ENCODE data around the gene EMC9.

Gene EMC9

DNA sequence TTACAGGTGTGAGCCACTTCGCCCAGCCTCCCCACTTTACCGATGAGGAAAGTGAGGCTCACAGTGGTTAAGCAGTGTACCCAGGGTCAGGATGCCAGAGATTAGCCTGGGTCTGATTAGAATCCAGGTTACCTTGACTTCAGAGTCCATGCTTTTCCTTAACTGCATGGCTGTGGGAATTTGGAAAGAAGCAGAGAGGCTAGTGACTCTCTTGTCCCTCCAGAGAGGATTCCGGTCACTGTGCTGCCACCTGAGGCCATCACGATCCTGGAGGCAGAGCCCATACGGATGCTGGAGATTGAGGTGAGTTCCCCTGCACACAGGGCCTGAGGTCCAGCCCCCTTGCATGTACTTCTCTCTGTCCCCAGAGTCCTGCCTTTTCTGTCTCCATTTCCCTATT is 35.2 kb upstream of the EMC9 start:
- DNase-seq: no peak

DNA sequence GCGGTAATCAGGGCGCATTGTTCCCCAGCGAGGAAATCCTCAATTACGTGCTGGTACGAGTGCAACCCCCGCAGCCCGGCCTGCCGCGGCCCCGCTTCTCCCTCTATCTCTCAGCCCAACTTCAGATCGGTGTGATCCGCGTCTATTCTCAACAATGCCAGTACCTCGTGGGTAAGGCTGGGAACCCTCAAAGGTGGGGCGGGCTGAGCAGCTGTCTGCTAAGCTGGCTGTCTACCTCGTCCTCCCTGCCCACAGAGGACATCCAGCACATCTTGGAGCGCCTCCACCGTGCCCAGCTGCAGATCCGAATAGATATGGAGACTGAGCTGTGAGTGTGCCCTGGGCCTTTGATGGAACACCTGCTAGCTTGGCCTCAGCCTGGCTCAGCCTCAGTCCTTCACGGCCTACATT is 31.5 kb upstream of the EMC9 start:
- no peak for DNase-seq

DNA sequence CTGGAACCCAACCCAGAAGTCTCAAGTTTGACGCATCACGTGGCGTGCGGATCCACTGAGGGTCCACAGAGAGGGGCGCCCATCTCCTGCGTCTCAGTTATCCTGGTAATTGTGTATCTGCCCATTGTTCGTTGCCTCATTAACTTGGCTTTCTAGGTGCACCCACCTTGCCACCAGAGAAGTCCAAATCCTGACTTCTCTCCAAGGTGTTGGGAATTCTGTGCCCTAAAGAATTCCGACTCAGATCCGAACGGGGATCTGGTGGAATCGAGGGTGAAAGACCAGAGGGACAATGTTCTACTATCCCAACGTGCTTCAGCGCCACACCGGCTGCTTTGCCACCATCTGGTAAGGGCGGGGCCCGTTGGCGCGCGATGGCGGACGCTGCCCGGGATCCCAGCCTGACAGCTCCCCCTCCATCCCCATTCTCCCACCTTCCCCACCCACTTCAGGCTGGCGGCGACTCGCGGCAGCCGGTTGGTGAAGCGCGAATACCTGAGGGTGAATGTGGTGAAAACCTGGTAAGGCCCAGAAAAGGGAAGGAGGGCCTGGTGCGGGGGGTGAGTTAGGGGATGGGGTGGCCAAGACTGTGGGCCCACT is 31.0 kb upstream of the EMC9 start:
- no peak for DNase-seq

DNA sequence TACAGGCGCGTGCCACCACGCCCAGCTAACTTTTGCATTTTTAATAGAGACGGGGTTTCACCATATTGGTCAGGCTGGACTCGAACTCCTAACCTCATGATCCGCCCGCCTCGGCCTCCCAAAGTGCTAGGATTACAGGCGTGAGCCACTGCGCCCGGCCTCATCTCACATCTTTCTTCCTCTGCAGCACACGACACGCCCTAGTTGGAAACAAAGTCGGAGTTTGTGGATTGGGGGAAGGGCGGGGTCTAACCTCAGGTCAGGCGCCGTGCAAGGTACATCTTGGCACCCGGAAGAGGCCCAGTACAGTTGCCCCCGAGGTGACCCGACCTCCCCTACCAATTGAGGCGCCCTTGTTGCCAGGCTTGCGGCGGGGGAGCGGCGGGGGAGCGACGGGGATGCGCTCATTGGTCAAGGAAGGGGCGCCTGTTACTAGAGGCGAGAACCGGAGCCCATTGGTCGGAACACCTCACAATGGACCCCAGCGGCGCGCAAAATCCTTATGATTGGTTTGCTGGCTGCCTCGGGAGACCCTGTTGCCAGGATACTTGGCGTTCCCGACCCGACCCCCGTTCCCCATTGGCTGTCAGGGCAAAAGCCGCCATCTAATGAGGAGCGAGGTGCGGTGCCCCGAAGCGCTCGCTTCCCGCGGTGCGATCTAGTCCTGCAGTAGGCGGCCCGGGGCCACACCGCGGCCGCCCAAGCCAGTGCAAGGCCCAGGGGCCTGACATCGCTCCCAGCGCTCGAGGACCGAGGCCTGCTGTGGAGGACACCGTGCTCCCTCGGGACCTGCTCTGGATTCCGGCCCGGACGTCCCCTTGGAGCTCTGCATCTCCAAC is 30.2 kb upstream of the EMC9 start, which contains the start of gene REC8:
Gene REC8, plus strand, starts transcription at position 659 of the 839 bp plus-strand sequence. CDS start 473 bp downstream, outside the sequence.
- DNase-seq: no peak

DNA sequence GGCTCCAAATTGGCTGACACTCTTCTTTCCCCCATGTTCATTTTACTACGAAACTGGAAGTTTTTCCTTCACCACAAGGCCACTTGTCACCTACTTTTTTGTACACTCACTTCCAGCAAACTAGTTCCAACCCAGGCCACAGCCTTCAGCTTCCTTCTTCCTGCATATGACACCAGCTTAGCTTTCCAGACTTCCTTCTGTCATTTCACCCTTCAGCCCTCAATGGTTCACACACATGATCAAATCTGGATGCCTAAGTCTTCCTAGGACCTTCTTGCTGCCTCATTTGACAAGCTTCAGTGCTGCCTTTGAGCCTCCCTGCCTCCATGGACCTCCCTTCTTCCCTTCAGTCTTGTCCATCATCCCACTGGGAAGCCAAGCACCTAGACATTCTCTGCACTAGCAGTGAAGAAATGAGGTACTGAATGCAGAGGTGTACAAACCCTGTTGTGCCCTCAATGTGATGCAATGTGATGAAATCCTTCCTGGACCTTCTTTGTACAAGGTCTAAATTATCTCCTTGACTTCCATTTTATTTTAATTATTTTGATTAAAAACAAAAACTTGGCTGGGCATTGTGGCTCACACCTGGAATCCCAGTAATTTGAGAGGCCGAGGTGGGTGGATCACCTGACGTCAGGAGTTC is 26.2 kb upstream of the EMC9 start:
- DNase-seq: no peak

DNA sequence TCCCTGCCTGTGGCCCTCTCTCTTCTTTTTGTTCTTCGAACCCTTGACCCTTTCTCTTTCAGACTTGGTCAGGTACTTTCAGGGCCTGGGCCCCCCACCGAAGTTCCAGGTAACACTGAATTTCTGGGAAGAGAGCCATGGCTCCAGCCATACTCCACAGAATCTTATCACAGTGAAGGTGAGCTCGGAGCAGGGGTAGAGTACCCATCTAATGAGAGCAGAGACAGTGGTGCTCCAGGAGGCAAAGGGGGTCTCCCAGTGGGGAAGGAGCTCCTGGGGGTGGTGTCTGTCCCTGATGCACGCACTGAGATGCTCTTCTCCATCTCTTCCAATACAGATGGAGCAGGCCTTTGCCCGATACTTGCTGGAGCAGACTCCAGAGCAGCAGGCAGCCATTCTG is 24.4 kb upstream of the EMC9 start:
- no peak for DNase-seq

DNA sequence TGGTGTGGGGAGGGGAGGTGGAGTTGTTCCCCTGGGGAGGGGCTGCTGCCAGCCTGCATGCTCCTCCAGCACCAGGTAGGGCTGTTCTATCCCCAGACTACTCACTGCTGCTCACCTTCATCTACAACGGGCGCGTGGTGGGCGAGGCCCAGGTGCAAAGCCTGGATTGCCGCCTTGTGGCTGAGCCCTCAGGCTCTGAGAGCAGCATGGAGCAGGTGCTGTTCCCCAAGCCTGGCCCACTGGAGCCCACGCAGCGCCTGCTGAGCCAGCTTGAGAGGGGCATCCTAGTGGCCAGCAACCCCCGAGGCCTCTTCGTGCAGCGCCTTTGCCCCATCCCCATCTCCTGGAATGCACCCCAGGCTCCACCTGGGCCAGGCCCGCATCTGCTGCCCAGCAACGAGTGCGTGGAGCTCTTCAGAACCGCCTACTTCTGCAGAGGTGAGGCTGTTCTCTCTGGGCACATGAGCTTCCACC is 23.2 kb upstream of the EMC9 start:
- no peak for DNase-seq

DNA sequence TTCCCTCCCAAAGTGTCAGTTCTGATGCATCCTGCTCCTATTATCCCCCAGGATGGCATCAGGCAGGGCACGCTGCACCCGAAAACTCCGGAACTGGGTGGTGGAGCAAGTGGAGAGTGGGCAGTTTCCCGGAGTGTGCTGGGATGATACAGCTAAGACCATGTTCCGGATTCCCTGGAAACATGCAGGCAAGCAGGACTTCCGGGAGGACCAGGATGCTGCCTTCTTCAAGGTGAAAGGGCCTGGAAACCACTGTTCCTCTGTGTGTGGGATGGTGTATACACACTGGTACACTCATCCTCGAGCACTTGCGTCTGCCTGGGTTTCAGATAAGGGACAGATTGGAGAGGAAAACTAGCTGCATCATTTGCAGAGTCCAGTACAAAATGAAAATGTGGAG is 20.7 kb upstream of the EMC9 start:
- no peak for DNase-seq

DNA sequence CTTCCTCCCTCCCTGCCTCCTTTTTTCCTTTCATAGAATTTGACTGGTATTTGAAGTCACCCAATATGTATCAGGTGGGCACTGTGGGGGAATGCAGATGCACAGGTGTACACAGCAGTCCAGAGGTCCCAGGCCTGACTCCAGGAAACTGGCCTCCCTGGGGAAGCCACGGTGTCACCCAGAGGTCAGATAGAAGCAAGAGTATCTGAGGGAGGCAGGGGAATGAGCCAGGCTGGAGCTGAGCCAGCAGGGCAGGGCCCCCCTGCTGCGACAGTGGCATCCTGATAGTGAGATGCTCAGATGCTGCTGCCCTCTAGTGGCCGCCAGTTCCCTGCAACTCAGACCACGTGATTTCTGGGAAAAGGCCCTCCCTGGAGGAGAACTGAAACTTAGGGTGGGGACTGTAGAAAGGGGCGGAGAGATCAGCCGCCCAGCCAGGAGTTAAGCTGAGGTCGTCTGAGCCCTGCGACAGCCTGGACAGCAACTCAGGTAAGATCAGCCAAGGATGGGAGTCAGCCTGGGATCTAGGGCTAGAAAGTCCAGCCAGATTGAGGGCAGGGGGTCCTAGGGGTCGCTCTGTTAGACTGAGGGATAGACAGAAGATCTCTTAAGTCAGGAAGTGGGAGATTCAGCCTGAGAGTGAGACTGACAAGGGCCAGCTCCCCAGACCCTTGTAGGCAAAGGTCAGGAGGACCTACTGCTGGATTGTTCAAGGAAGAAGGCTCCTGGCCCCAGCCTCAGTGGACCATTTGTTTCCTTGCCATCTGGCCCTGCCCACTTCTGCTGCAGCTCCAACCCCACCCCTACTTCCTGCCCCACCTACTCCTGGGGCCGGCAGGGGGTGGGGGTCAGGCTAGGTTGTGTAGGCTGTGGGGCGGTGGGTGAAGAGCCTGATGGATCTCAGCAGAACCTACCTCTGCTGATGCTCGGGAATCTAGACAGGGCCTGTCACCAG is 19.7 kb upstream of the EMC9 start, which contains the start of gene IRF9:
Gene IRF9, plus strand, starts transcription at position 416 of the 955 bp plus-strand sequence. CDS start 880 bp downstream, outside the sequence.
- peak; percentile 88 for DNase-seq

DNA sequence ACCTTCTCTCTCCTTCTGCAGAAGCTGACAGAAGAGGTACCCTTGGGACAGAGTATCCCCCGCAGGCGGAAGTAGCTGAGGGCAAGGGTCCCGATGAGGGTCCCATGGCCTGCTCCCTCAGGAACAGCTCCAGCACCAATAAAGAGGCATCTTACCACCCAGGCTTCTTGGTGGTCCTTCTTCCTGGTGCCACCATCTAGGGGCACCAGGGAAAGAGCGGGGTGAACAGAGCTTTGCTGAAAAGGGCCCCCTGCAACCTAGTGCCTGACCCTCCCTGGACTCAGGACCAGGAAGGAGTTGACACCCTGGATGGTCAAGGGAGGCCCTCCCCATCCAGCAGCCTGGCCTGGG is 19.1 kb upstream of the EMC9 start:
- no peak for DNase-seq

DNA sequence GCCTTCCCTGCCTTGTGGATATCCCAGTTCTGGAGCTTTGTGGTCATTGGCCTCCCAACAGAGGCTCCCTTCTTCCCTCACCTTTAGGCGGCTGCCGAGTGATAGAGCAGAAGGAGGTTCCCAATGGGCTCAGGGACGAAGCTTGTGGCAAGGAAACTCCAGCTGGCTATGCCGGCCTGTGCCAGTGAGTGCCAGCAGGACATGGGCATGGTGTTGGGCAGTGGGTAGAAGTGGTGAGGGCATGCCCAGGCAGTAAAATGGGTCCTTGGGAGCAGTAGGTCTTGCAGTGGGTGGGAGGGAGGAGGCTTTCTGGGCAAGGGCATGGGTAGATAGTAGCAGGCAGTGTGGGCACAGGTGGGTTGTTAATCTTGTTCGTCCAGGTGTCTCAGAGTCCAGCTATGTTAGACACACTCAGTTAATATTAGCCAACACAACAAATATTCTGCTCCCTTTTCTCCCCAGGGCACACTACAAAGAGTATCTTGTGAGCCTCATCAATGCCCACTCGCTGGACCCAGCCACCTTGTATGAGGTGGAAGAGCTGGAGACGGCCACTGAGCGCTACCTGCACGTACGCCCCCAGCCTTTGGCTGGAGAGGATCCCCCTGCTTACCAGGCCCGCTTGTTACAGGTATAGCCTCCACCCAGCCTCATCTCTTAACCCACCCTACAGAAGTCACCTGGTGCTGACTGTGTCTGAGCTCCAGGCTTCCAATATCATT is 18.5 kb upstream of the EMC9 start:
- DNase-seq: no peak

DNA sequence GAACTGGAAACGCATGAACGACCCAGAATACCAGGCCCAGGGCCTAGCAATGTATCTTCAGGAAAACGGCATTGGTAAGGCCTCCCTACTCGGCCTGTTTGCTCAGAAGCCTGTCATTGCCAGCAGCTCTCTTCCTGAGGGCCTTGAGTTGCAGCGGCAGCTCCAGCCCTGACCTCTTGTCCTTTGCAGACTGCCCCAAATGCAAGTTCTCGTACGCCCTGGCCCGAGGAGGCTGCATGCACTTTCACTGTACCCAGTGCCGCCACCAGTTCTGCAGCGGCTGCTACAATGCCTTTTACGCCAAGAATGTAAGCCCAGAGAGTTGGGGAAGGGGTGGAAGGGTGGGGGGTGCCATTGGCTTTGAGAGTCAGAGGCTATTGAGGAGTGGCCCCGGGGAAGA is 15.9 kb upstream of the EMC9 start:
- DNase-seq: no peak

DNA sequence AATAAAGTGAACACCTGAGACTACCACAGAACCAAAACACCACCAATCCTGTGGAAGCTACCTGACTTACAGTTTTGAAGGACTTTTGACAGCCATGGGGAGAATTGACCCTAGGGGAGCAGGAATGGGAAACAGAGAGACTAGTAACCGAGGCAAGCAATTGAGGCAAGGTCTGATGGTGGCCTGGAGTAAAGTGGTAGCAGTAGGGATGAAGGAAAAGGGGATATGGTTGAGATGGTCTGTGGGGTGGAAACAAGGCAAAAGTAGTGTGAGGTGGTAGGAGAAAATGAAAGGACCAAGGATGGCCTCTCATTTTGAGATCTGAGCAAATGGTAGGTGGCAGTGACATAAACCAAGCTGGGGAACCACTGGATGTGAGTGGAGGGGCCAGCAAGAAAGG is 15.4 kb upstream of the EMC9 start:
- DNase-seq: no peak

DNA sequence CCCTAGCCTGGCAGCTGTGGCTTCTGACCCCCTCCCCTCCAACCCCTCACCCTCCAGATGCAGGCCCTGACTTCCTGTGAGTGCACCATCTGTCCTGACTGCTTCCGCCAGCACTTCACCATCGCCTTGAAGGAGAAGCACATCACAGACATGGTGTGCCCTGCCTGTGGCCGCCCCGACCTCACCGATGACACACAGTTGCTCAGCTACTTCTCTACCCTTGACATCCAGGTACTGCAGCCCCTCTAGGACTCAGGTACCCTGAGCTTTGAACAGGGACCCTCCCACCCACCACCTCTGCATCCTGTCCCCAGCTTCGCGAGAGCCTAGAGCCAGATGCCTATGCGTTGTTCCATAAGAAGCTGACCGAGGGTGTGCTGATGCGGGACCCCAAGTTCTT is 13.7 kb upstream of the EMC9 start:
- no peak for DNase-seq

DNA sequence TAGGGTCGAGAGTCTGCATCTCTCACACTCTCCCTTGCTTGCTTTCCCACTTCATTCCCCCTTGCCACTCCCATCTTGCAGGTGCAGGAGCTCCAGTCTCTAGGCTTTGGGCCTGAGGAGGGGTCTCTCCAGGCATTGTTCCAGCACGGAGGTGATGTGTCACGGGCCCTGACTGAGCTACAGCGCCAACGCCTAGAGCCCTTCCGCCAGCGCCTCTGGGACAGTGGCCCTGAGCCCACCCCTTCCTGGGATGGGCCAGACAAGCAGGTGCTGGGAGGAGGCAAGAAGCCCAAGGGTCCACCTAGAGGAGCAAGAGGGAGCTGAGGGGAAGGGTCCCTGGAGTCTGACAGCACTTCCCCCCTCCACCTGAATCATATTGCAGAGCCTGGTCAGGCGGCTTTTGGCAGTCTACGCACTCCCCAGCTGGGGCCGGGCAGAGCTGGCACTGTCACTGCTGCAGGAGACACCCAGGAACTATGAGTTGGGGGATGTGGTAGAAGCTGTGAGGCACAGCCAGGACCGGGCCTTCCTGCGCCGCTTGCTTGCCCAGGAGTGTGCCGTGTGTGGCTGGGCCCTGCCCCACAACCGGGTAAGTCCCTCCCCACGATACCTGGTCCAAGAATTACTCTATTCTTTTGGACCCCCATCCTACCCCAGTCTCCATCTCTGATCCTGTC is 10.2 kb upstream of the EMC9 start:
- DNase-seq: no peak

DNA sequence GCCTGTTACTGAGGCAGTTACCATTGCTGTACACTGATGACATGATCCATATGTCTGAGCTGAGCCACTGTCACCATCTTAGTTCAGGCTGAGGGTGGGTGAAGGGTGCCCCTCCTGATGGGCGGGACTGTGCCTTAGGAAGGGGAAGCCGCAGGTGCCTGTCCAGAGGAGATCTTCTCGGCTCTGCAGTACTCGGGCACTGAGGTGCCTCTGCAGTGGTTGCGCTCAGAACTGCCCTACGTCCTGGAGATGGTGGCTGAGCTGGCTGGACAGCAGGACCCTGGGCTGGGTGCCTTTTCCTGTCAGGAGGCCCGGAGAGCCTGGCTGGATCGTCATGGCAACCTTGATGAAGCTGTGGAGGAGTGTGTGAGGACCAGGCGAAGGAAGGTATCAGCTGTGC is 9.6 kb upstream of the EMC9 start:
- DNase-seq: no peak

DNA sequence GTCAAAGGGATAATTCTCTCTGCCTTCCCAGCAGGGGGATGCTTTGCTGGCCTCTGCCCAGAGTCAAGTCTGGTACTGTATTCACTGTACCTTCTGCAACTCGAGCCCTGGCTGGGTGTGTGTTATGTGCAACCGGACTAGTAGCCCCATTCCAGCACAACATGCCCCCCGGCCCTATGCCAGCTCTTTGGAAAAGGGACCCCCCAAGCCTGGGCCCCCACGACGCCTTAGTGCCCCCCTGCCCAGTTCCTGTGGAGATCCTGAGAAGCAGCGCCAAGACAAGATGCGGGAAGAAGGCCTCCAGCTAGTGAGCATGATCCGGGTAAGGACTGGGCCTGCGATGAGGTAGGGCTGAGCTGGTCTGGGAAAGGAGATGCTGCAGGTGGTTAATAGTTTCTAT is 9.2 kb upstream of the EMC9 start:
- no peak for DNase-seq

DNA sequence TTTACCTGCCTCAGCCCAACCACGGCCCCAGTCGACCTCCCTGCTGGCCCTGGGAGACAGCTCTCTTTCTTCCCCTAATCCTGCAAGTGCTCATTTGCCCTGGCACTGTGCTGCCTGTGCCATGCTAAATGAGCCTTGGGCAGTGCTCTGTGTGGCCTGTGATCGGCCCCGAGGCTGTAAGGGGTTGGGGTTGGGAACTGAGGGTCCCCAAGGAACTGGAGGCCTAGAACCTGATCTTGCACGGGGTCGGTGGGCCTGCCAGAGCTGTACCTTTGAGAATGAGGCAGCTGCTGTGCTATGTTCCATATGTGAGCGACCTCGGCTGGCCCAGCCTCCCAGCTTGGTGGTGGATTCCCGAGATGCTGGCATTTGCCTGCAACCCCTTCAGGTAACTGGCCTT is 8.7 kb upstream of the EMC9 start:
- DNase-seq: no peak

DNA sequence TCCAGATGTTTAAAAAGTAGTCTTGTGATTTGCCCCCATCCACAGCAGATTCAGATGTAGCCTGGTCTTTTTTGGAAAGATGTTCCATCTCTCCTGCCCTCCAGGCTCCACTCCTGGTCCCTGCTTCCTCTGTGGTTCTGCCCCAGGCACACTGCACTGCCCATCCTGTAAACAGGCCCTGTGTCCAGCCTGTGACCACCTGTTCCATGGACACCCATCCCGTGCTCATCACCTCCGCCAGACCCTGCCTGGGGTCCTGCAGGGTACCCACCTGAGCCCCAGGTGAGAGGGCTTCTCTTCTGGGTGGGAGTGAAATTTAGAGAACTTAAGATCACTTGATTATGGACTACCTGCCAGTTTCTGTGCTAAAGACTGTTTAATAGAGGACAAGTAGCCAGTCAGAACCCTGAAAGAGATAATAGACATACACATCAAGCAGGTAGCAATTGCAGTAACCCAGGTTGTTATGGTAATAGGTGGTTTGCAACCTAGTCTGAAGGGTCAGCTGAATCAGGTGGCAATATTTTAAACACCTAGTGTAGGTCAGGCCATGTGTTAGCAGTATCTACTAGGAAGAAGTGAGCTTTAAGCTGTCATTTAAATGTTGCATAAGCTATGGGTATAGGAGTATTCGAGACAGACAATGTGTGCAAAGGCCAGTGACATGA is 8.0 kb upstream of the EMC9 start:
- DNase-seq: no peak

DNA sequence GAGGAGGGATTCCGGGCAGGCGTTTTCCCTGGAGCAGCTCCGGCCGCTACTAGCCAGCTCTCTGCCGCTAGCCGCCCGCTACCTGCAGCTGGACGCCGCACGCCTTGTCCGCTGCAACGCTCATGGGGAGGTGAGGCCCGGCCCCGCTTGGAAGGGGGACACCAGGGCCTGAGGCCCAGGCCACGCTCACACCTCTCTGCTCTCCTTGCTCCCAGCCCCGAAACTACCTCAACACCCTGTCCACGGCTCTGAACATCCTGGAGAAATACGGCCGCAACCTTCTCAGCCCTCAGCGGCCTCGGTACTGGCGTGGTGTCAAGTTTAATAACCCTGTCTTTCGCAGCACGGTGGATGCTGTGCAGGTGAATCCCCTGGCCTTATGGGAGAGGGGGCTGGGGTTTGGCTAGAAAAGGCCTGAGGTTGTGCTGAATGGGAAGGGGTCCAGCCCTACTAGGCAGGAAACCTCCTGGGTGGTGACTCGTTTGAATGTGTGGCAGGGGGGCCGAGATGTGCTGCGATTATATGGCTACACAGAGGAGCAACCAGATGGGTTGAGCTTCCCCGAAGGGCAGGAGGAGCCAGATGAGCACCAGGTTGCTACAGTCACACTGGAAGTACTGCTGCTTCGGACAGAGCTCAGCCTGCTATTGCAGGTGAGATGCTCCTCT is 6.5 kb upstream of the EMC9 start:
- no peak for DNase-seq

Data from NK-92 treated with Interleukin-12 subunit alpha and Interleukin-12 subunit beta, amount 100 ng/mL, for 24 hours (cell line).